CD4-positive, alpha-beta T cell (primary cell): Measurements from ENCODE around the gene PSMA3. TPM values are rescaled to one million over a fixed set of nuclear protein-coding genes. Genes with fewer than 3 reads are reported as not detected.

ENCODE experiments used
- ATAC-seq: fragments of 200-7000 bp; cut with Tn5 transposase; one replicate; pipeline ENCODE4 v1.10.0; 2022; ENCODE audit warnings: mild to moderate bottlenecking; ENCODE audit not compliant: poor library complexity
- CTCF ChIA-PET: fragments of 350-600 bp; sonication (Branson Sonifier 250); formaldehyde crosslinking; loops from one replicate; lab custom pipeline; 2021; ENCODE audit warnings: antibody characterized with exemption, inconsistent platforms; lab: Charles Lee
- POLR2A ChIA-PET: fragments of 350-600 bp; sonication (Branson Sonifier 250); formaldehyde crosslinking; loops from one replicate; lab custom pipeline; 2021; ENCODE audit warnings: antibody characterized with exemption, inconsistent platforms; lab: Charles Lee
- DNase-seq, 14 experiments: peaks; one replicate each; pipeline ENCODE4 v3.0.0-alpha.2; 2013 to 2020; ENCODE audit warnings: mixed read lengths in 2 of 14
- H3K27ac ChIP-seq, 2 donors: one replicate each; pipeline versions ENCODE4 v1.5.1 to v1.7.0; 2013; ENCODE audit warnings: low read length in 2 of 2, low read depth in 1 of 2, mild to moderate bottlenecking in 1 of 2
- H3K27me3 ChIP-seq, 2 experiments: 1 replicate in 1 of 2; 2 replicates in 1 of 2; pipeline versions ENCODE4 v1.6.1 to v1.7.0; 2013; ENCODE audit warnings: low read length in 2 of 2, control low read depth in 1 of 2, mild to moderate bottlenecking in 1 of 2, moderate library complexity in 1 of 2; ENCODE audit not compliant: insufficient read depth in 2 of 2, control insufficient read depth in 1 of 2
- H3K36me3 ChIP-seq: one replicate; pipeline ENCODE4 v1.6.1; 2013; ENCODE audit warnings: low read length, control low read depth; ENCODE audit not compliant: insufficient read depth
- H3K4me1 ChIP-seq: one replicate; pipeline ENCODE4 v1.6.1; 2013; ENCODE audit warnings: low read length, control low read depth; ENCODE audit not compliant: insufficient read depth
- H3K4me3 ChIP-seq: one replicate; pipeline ENCODE4 v1.5.1; 2013; ENCODE audit warnings: mild to moderate bottlenecking, low read length, moderate library complexity
- H3K9me3 ChIP-seq, 2 experiments: 1 replicate in 1 of 2; 2 replicates in 1 of 2; pipeline versions ENCODE4 v1.6.1 to v1.7.0; 2013; ENCODE audit warnings: low read length in 2 of 2, mild to moderate bottlenecking in 2 of 2, control low read depth in 1 of 2, moderate library complexity in 1 of 2; ENCODE audit not compliant: control insufficient read depth in 1 of 2, insufficient read depth in 1 of 2
- H3K27ac Mint-ChIP-seq: one replicate; pipeline ENCODE4 v1.8.0; 2020; ENCODE audit warnings: mixed read lengths
- H3K27me3 Mint-ChIP-seq: one replicate; pipeline ENCODE4 v1.8.0; 2021; ENCODE audit warnings: mixed read lengths
- H3K36me3 Mint-ChIP-seq: one replicate; pipeline ENCODE4 v1.8.0; 2021; ENCODE audit warnings: low read depth, mixed read lengths
- H3K4me1 Mint-ChIP-seq: one replicate; pipeline ENCODE4 v1.8.0; 2021; ENCODE audit warnings: low read depth, mixed read lengths
- H3K4me3 Mint-ChIP-seq: one replicate; pipeline ENCODE4 v1.8.0; 2020; ENCODE audit warnings: mild to moderate bottlenecking, mixed read lengths
- H3K9me3 Mint-ChIP-seq: one replicate; pipeline ENCODE4 v1.8.0; 2020; ENCODE audit warnings: mixed read lengths
- intact Hi-C, 2 experiments: fragments of 100-400 bp; cut with DNase I in 1 of 2; cut with micrococcal nuclease in 1 of 2; formaldehyde crosslinking; loops; one replicate each; pipeline versions ENCODE4 v1.15.1 to v1.9.0; 2023 to 2025; cut with DNase I, micrococcal nuclease
- total RNA-seq, 174 experiments: library from RNA in 2 of 174; stranded (reverse) in 2 of 174; gene quantifications; one replicate each; pipeline ENCODE4 v1.2.3 and lab custom pipeline; 2021 to 2026
- TF ChIP-seq, protein P1 (sequence below): fragments of 200-600 bp; IDR thresholded peaks from one replicate; pipeline ENCODE4 v1.8.0; 2022; ENCODE audit warnings: antibody characterized with exemption, mild to moderate bottlenecking

The PSMA3 gene
- total RNA-seq, 2 experiments from 2014 or later: 104 to 108 TPM

DNA sequence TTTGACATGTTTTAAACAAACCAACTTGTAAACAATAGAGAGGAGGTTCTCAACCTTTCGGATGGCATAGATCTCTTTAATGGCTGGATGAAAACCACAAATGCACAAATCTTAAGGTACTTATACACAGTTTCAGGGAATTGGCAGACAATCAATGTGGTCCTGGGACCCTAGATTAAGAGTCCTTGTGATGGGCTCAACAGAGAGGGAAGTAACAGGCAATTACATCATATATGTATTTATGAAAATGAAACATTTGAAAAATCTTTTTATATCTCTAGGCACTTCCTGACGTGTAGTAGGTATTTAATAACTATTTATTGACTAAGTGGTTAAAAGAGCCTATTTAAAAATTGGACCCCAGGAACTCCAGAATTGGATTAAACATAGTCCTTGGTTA, 43.8 kb upstream of the PSMA3 start:
- Histone ChIP-seq H3K4me1 (peaks cover 19% of the 10 kb centered on the region), H3K4me3 (peak overlapping the region; percentile 98), H3K9me3 (no peaks in the 10 kb centered on the region), H3K27ac (peak overlapping the region; percentile 85 to 89), H3K27me3 (no peaks in the 10 kb centered on the region), H3K36me3 (peaks cover 6% of the 10 kb centered on the region)
- Mint-ChIP-seq H3K27me3 (no peaks in the 10 kb centered on the region), H3K4me3 (peak overlapping the region; percentile 94), H3K27ac (peak overlapping the region; percentile 95), H3K9me3 (no peaks in the 10 kb centered on the region), H3K4me1 (peaks cover 40% of the 10 kb centered on the region), H3K36me3 (peaks cover 31% of the 10 kb centered on the region)
- intact Hi-C loops: loop anchor here (2.0 kb wide), 3 partner anchors 38 to 98 kb away; partner anchors contain the start of genes ARID4A (in 1 of the 2) and PSMA3 (in 1 of the 2)
- TF ChIP-seq, protein P1, sequence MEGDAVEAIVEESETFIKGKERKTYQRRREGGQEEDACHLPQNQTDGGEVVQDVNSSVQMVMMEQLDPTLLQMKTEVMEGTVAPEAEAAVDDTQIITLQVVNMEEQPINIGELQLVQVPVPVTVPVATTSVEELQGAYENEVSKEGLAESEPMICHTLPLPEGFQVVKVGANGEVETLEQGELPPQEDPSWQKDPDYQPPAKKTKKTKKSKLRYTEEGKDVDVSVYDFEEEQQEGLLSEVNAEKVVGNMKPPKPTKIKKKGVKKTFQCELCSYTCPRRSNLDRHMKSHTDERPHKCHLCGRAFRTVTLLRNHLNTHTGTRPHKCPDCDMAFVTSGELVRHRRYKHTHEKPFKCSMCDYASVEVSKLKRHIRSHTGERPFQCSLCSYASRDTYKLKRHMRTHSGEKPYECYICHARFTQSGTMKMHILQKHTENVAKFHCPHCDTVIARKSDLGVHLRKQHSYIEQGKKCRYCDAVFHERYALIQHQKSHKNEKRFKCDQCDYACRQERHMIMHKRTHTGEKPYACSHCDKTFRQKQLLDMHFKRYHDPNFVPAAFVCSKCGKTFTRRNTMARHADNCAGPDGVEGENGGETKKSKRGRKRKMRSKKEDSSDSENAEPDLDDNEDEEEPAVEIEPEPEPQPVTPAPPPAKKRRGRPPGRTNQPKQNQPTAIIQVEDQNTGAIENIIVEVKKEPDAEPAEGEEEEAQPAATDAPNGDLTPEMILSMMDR: no peak
- ChIA-PET POLR2A (interaction anchor here (1.9 to 2.7 kb wide), 4 partner anchors 39 to 227 kb away, joined by 8 to 43 read pairs (median 16); partner anchors contain the start of genes ARID4A, KIAA0586, PSMA3 and TIMM9), CTCF (no interaction called here)
- DNase-seq (peak in 2 of 14 experiments; percentile 6 to 10), ATAC-seq (no peak)

- CTCF ChIA-PET: interaction anchor here (0.7 kb wide), 1 partner anchor 15 kb away, joined by 3 read pairs; no protein-coding TSS in a partner anchor
- TF ChIP-seq, protein P1: no peak
- H3K36me3 ChIP-seq: peaks cover 69% of the 10 kb centered on the region
These were observed 31.5 kb upstream of the PSMA3 start for GRCh38 chr14:58213176-58213575.

GRCh38 chr14:58215191-58215914, 29.3 kb upstream of the PSMA3 start:
- no peaks in the 10 kb centered on the region for H3K4me1 ChIP-seq
- ATAC-seq (no peak), DNase-seq (no peak)
- Mint-ChIP-seq H3K4me3 (no peak overlapping the region), H3K27ac (no peak overlapping the region), H3K9me3 (no peaks in the 10 kb centered on the region), H3K36me3 (peaks cover 70% of the 10 kb centered on the region), H3K4me1 (no peaks in the 10 kb centered on the region), H3K27me3 (no peaks in the 10 kb centered on the region)
- intact Hi-C loops: no loop called here
- no peaks in the 10 kb centered on the region for H3K27me3 ChIP-seq
- H3K36me3 ChIP-seq: peaks cover 61% of the 10 kb centered on the region
- TF ChIP-seq, protein P1: no peak
- POLR2A ChIA-PET: no interaction called here
- no peak overlapping the region for H3K27ac ChIP-seq
- CTCF ChIA-PET: no interaction called here
- no peaks in the 10 kb centered on the region for H3K9me3 ChIP-seq
- no peak overlapping the region for H3K4me3 ChIP-seq

More at GRCh38 chr14:58213176-58213575, 31.5 kb upstream of the PSMA3 start:
- no peak for DNase-seq
- no peak for ATAC-seq
- peaks cover 83% of the 10 kb centered on the region for H3K36me3 Mint-ChIP-seq
- no peak overlapping the region for H3K4me3 Mint-ChIP-seq
- Histone ChIP-seq H3K4me1 (no peaks in the 10 kb centered on the region), H3K27ac (no peak overlapping the region), H3K4me3 (no peak overlapping the region), H3K27me3 (no peaks in the 10 kb centered on the region), H3K9me3 (no peaks in the 10 kb centered on the region)
- H3K27me3 Mint-ChIP-seq: no peaks in the 10 kb centered on the region
- H3K27ac Mint-ChIP-seq: no peak overlapping the region
- intact Hi-C loops: no loop called here
- no peaks in the 10 kb centered on the region for H3K4me1 Mint-ChIP-seq
- POLR2A ChIA-PET: no interaction called here
- no peaks in the 10 kb centered on the region for H3K9me3 Mint-ChIP-seq
